ENCODE results near the gene DOCK6. TPM values are rescaled to one million over a fixed set of nuclear protein-coding genes. Genes with fewer than 3 reads are reported as not detected.

DOCK6 gene
- total RNA-seq, 2 donors from 2014 or later, result 30.5 to 49.3 TPM

DNA sequence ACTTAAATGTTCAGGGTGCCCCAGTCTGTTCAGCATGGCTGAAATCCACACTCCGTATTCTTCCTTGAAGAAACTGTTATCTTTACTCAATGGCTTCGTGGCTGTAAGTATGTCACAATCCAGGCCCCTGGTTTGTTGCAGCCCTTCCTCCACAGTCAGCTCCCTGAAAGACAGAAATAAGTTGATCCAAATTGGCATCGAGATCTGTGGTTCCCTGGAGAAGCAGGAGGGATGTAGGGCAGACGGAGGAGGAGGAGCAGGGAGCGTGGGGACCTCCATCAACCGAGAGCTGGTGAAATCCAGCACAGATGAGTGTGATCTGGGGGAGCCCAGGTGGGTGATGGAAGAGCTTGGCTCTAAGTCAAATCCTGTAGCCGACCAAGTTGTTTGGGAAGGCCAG is 33.9 kb upstream of the DOCK6 start:
- TF ChIP-seq, protein P1, sequence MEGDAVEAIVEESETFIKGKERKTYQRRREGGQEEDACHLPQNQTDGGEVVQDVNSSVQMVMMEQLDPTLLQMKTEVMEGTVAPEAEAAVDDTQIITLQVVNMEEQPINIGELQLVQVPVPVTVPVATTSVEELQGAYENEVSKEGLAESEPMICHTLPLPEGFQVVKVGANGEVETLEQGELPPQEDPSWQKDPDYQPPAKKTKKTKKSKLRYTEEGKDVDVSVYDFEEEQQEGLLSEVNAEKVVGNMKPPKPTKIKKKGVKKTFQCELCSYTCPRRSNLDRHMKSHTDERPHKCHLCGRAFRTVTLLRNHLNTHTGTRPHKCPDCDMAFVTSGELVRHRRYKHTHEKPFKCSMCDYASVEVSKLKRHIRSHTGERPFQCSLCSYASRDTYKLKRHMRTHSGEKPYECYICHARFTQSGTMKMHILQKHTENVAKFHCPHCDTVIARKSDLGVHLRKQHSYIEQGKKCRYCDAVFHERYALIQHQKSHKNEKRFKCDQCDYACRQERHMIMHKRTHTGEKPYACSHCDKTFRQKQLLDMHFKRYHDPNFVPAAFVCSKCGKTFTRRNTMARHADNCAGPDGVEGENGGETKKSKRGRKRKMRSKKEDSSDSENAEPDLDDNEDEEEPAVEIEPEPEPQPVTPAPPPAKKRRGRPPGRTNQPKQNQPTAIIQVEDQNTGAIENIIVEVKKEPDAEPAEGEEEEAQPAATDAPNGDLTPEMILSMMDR (IDR thresholded peaks at IDR 0.05), result no peak
- H3K4me3 ChIP-seq, result no peak overlapping the region
- peak overlapping the region; percentile 22 to 46 for H3K27ac ChIP-seq
- H3K4me1 ChIP-seq (ENCODE audit: control insufficient read depth in 1 of 2, low read depth in 2 of 2), result peaks cover 0 to 12% of the 10 kb centered on the region in 2 donors
- no peaks in the 10 kb centered on the region for H3K9me3 ChIP-seq
- ATAC-seq (ENCODE audit: insufficient number of reproducible peaks, low FRiP score, low read depth), result no peak
- H3K27me3 ChIP-seq (replicated peaks; ENCODE audit: insufficient read depth), result no peaks in the 10 kb centered on the region
- DNase-seq (ENCODE audit: low spot score), result no peak
- H3K36me3 ChIP-seq, result no peaks in the 10 kb centered on the region

DNA sequence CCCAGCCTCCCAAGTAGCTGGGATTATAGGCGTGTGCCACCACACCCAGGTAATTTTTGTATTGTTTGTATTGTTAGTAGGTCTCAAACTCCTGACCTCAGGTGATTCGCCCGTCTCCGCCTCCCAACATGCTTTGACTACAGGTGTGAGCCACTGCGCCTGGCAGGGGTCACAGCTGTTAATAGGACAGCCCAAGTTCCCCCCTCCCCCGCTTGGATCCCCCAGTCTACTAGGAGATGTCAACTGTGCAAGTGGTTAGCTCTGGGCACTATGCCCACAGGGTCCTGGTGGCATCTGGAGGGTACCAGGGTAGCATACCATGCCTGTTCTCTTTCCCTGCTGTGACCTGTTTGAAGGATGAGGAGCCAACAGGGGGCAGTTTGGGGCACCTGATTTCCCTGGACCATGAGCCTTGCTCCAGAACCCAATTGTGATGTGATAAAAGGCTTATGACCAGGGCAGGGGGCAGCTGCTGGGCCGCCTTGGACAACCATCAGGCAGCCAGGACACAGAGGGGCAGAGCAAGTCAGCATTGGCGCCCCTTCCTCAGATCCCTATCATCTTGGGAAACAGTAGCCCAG is 33.4 kb upstream of the DOCK6 start, which contains the start of gene TSPAN16:
Gene TSPAN16, plus strand, starts transcription at position 496 of the 581 bp plus-strand sequence. CDS start 138 bp downstream, outside the sequence.
- Histone ChIP-seq H3K36me3 (no peaks in the 10 kb centered on the region), H3K4me3 (no peak within 1 kb of the TSS), H3K27me3 (replicated peaks; ENCODE audit: insufficient read depth) (no peaks in the 10 kb centered on the region), H3K27ac (peak within 1 kb of the TSS; percentile 22 to 46), H3K4me1 (ENCODE audit: control insufficient read depth in 1 of 2, low read depth in 2 of 2) (peaks cover 0 to 12% of the 10 kb centered on the region in 2 donors), H3K9me3 (no peaks in the 10 kb centered on the region)
- no peak for DNase-seq (ENCODE audit: low spot score)
- TF ChIP-seq, protein P1 (IDR thresholded peaks at IDR 0.05), result no peak
- no peak for ATAC-seq (ENCODE audit: insufficient number of reproducible peaks, low FRiP score, low read depth)

DNA sequence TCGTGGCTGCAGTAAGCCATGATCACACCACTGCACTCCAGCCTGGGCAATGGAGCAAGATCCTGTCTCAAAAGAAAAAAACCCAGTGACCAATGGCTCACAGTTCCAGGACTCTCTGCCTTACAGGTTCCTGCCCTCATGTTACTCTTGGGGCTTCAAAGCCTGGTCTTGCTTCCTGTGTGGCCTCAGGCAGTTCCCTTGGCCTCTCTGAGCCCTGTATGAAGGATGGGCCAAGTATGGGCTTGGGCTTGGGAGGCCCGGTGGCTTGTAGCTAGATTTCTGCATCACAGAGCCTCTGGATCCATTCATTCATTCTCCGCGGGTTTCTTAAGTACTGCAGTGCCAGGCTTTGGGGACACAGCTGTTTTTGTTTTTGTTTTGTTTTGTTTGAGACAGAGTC is 32.9 kb upstream of the DOCK6 start:
- H3K36me3 ChIP-seq, result no peaks in the 10 kb centered on the region
- TF ChIP-seq, protein P1 (IDR thresholded peaks at IDR 0.05), result no peak
- DNase-seq (ENCODE audit: low spot score) (no peak), ATAC-seq (ENCODE audit: insufficient number of reproducible peaks, low FRiP score, low read depth) (no peak)
- H3K27me3 ChIP-seq (replicated peaks; ENCODE audit: insufficient read depth), result no peaks in the 10 kb centered on the region
- H3K4me3 ChIP-seq, result no peak overlapping the region
- no peak overlapping the region for H3K27ac ChIP-seq
- peaks cover 0 to 12% of the 10 kb centered on the region in 2 donors for H3K4me1 ChIP-seq (ENCODE audit: control insufficient read depth in 1 of 2, low read depth in 2 of 2)
- no peaks in the 10 kb centered on the region for H3K9me3 ChIP-seq

DNA sequence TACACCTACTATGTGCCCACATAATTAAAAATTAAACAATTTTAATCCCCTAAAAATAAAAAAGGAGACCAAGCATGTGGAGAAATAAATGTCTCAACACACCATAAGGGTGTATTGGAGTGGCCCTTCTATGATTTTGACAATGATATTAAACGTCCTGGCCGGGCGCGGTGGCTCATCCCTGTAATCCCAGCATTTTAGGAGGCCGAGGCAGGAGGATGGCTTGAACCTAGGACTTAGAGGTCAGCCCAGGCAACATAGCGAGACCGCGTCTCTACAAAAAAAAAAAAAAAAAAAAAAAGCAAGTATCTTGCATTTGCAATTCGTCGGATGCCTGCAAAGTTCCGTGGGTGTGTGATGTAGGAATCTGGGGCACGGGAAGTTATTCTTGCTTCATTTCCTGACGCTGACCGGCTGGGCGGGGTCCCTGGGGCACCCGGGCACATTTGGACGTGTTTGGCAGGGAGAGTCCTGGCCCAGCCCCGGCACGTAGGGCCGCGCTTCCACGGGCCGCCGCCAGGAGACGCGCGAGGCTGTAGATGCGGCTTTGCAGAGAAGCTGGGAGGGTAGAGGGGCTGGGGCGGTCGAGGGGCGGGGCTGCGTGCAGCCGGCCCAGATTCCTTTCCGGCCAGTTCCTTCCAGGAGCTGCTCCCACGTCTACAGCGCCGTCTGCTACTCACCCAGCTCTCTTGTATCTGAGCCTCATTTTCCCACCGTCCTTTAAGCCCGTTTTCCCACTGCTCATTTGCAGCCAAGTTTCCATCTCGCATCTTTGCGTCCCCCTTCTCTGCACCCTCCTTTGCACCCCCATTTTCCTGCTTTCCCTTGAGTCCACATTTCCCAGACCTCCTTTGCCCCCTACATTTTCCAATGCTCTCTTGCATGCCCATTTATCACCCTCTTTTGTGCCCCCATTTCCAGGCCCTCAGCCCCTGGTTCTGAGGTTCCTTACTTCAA is 31.4 kb upstream of the DOCK6 start:
- H3K27ac ChIP-seq, result peak overlapping the region; percentile 50 to 55
- peak overlapping the region; percentile 48 for H3K4me3 ChIP-seq
- H3K27me3 ChIP-seq (replicated peaks; ENCODE audit: insufficient read depth), result no peaks in the 10 kb centered on the region
- peak; percentile 93 for DNase-seq (ENCODE audit: low spot score)
- peaks cover 0 to 12% of the 10 kb centered on the region in 2 donors for H3K4me1 ChIP-seq (ENCODE audit: control insufficient read depth in 1 of 2, low read depth in 2 of 2)
- peak; percentile 84 for ATAC-seq (ENCODE audit: insufficient number of reproducible peaks, low FRiP score, low read depth)
- TF ChIP-seq, protein P1 (IDR thresholded peaks at IDR 0.05), result peak; percentile 99
- H3K36me3 ChIP-seq, result no peaks in the 10 kb centered on the region
- no peaks in the 10 kb centered on the region for H3K9me3 ChIP-seq

DNA sequence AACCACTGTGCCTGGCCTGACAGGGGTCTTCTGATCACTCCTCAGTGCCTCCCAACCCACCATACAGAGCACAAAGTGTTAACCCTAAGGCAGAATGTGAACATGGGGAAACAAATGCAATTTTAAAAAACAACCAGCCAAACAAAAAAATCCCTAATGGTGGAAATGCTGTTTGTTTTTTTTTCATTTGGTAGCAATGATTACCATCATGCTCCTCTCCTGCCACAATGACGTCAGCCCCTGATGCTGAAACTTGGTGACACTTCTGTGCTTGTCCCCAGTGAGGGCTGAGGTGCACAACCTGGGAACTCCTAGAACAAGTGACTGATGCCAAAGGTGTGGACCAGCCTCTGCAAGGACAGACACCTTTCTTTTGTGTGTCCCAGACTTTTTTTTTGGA is 29.7 kb upstream of the DOCK6 start:
- H3K4me1 ChIP-seq (ENCODE audit: control insufficient read depth in 1 of 2, low read depth in 2 of 2), result peaks cover 0 to 12% of the 10 kb centered on the region in 2 donors
- ATAC-seq (ENCODE audit: insufficient number of reproducible peaks, low FRiP score, low read depth) (no peak), DNase-seq (ENCODE audit: low spot score) (no peak)
- H3K27ac ChIP-seq, result no peak overlapping the region
- no peaks in the 10 kb centered on the region for H3K27me3 ChIP-seq (replicated peaks; ENCODE audit: insufficient read depth)
- no peaks in the 10 kb centered on the region for H3K9me3 ChIP-seq
- TF ChIP-seq, protein P1 (IDR thresholded peaks at IDR 0.05), result no peak
- no peak overlapping the region for H3K4me3 ChIP-seq
- H3K36me3 ChIP-seq, result no peaks in the 10 kb centered on the region

Measured in thoracic aorta (tissue), 2 donors.